ENCODE measurements around the gene STOM. TPM values are rescaled to one million over a fixed set of nuclear protein-coding genes. Genes with fewer than 3 reads are reported as not detected.
"Not testable (repeated sequence)": the region's sequence is repeated elsewhere in the genome, so short reads cannot be mapped to it uniquely, and the experiment has no call there.

Gene STOM
- total RNA-seq, 1 experiment from 2014 or later: 7.6 TPM

DNA sequence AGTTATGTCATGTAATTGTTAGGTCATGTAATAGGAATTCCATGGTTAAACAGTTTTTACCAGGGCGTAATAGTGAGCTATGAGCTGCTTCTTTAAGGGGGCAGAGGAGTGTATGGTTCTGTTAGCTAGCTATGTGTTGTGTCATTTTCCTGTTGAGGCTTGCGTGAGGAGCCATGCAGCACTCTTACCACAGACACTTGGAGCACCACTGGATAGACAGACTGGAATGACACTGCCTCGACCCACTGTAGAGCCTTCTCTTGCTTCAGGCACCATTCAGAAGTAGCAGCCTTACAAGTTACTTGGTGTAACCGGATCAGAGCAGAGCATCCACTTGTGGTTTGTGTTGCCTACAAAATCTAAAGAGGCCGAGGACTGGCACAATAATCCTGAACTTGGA, 28.3 kb upstream of the STOM start:
- DNase-seq: no peak
- BruUV-seq (replicated peaks): no TSS peak
- Histone ChIP-seq H3K27me3 (ENCODE audit: insufficient read depth, low read depth) (no peaks in the 10 kb centered on the region), H3K4me1 (replicated peaks; ENCODE audit: insufficient read depth) (no peaks in the 10 kb centered on the region), H2AFZ (no peak overlapping the region), H3K36me3 (ENCODE audit: low read depth) (no peaks in the 10 kb centered on the region), H3K4me2 (no peak overlapping the region), H3K4me3 (no peak overlapping the region), H3F3A (ENCODE audit: insufficient read depth, low read depth) (no peaks in the 10 kb centered on the region), H3K9me3 (ENCODE audit: insufficient read depth, low read depth) (no peaks in the 10 kb centered on the region), H3K9me2 (ENCODE audit: insufficient read depth) (no peaks in the 10 kb centered on the region), H4K20me1 (ENCODE audit: insufficient read depth) (no peaks in the 10 kb centered on the region), H3K27ac (no peak overlapping the region), H3K79me2 (ENCODE audit: low read depth) (no peaks in the 10 kb centered on the region)
- TF ChIP-seq, protein P1, sequence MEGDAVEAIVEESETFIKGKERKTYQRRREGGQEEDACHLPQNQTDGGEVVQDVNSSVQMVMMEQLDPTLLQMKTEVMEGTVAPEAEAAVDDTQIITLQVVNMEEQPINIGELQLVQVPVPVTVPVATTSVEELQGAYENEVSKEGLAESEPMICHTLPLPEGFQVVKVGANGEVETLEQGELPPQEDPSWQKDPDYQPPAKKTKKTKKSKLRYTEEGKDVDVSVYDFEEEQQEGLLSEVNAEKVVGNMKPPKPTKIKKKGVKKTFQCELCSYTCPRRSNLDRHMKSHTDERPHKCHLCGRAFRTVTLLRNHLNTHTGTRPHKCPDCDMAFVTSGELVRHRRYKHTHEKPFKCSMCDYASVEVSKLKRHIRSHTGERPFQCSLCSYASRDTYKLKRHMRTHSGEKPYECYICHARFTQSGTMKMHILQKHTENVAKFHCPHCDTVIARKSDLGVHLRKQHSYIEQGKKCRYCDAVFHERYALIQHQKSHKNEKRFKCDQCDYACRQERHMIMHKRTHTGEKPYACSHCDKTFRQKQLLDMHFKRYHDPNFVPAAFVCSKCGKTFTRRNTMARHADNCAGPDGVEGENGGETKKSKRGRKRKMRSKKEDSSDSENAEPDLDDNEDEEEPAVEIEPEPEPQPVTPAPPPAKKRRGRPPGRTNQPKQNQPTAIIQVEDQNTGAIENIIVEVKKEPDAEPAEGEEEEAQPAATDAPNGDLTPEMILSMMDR (conservative IDR thresholded peaks at IDR 0.05): no peak
- no peak for TF ChIP-seq EZH2 (IDR thresholded peaks at IDR 0.05; ENCODE audit: low read depth)
- intact Hi-C loops (cut with micrococcal nuclease; ENCODE audit: unreplicated experiment): no loop called here
- ChIA-PET POLR2A (ENCODE audit: unreplicated experiment) (no interaction called here), CTCF (interaction anchor here (0.7 kb wide), 2 partner anchors 40 to 414 kb away, joined by 3 to 4 read pairs; no protein-coding TSS in a partner anchor)

DNA sequence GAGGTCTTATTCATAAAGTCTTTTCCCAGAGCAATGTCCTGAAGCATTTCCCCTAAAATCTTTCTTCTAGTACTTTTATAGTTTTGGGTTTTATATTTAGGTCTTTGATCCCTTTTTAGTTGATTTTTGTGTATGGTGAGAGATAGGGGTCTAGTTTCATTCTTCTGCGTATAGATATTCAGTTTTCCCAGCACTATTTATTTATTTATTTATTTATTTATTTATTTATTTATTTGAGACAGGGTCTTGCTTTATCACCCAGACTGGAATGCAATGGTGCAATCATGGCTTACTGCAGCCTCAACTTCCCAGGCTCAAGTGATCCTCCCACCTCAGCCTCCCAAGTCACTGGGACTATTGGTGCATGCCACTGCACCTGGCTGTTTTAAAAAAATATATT, 27.2 kb upstream of the STOM start:
- intact Hi-C loops (cut with micrococcal nuclease; ENCODE audit: unreplicated experiment); H3K27ac ChIP-seq; H3K4me1 ChIP-seq (replicated peaks; ENCODE audit: insufficient read depth); H3F3A ChIP-seq (ENCODE audit: insufficient read depth, low read depth); H4K20me1 ChIP-seq (ENCODE audit: insufficient read depth); POLR2A ChIA-PET (ENCODE audit: unreplicated experiment); H3K9me2 ChIP-seq (ENCODE audit: insufficient read depth); H3K9me3 ChIP-seq (ENCODE audit: insufficient read depth, low read depth); H3K27me3 ChIP-seq (ENCODE audit: insufficient read depth, low read depth); H3K4me2 ChIP-seq; H3K4me3 ChIP-seq; CTCF ChIA-PET; BruUV-seq (replicated peaks); H3K79me2 ChIP-seq (ENCODE audit: low read depth); H3K36me3 ChIP-seq (ENCODE audit: low read depth); H2AFZ ChIP-seq; DNase-seq: not testable (repeated sequence)

DNA sequence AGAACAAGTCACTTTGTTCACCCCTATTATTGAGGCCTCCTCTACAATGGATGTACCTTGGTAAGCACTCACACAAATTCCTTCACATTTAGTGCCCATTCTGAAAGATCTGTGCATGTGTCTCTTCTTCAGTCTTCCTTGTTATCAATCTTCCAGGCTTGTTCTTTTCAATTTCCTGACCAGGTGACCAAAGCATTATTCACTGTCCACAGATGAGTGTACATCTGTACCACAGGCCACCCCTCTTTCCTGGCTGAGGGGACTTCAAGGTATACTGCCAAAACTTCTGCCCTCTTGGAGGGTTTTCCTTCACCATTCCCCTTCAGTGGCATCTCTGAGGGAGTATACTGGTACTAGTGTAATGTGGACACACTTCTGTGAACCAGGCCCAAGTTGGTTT, 25.5 kb upstream of the STOM start:
- Histone ChIP-seq H3K27me3 (ENCODE audit: insufficient read depth, low read depth) (no peaks in the 10 kb centered on the region), H3K27ac (no peak overlapping the region), H3K4me1 (replicated peaks; ENCODE audit: insufficient read depth) (no peaks in the 10 kb centered on the region), H4K20me1 (ENCODE audit: insufficient read depth) (no peaks in the 10 kb centered on the region), H2AFZ (no peak overlapping the region), H3F3A (ENCODE audit: insufficient read depth, low read depth) (no peaks in the 10 kb centered on the region), H3K36me3 (ENCODE audit: low read depth) (no peaks in the 10 kb centered on the region), H3K79me2 (ENCODE audit: low read depth) (no peaks in the 10 kb centered on the region), H3K4me2 (no peak overlapping the region), H3K9me2 (ENCODE audit: insufficient read depth) (no peaks in the 10 kb centered on the region), H3K9me3 (ENCODE audit: insufficient read depth, low read depth) (no peaks in the 10 kb centered on the region), H3K4me3 (no peak overlapping the region)
- intact Hi-C loops (cut with micrococcal nuclease; ENCODE audit: unreplicated experiment): no loop called here
- ChIA-PET POLR2A (ENCODE audit: unreplicated experiment) (no interaction called here), CTCF (no interaction called here)
- TF ChIP-seq, protein P1 (conservative IDR thresholded peaks at IDR 0.05): no peak
- TF ChIP-seq EZH2 (IDR thresholded peaks at IDR 0.05; ENCODE audit: low read depth): no peak
- BruUV-seq (replicated peaks): no TSS peak
- no peak for DNase-seq

DNA sequence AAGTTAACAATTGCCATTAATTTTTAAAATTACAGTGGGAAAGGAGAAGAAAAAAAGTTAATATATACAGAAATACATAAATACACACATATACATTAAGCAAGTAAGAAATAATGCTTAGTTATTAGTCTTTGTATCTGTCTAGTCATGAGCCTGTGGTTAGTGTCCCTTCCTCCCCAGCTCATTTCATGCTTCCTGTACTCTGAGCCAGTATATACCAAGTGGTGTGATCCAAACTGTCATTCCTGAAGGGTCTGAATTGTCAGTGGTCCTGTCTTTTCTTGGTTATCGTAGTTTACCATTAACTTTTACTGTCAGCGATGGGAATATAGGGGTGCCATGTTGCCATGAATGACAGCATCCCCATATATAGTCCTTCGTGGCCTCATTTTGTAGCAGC, 24.2 kb upstream of the STOM start:
- no peaks in the 10 kb centered on the region for H4K20me1 ChIP-seq (ENCODE audit: insufficient read depth)
- H2AFZ ChIP-seq: no peak overlapping the region
- no peak overlapping the region for H3K27ac ChIP-seq
- no peaks in the 10 kb centered on the region for H3K4me1 ChIP-seq (replicated peaks; ENCODE audit: insufficient read depth)
- ChIA-PET CTCF (interaction anchor here (0.6 to 1.4 kb wide), 2 partner anchors 74 to 140 kb away, joined by 3 to 6 read pairs; no protein-coding TSS in a partner anchor), POLR2A (ENCODE audit: unreplicated experiment) (interaction anchor here (0.7 kb wide), 1 partner anchor 898 kb away, joined by 3 read pairs; no protein-coding TSS in a partner anchor)
- no peaks in the 10 kb centered on the region for H3K79me2 ChIP-seq (ENCODE audit: low read depth)
- H3K9me2 ChIP-seq (ENCODE audit: insufficient read depth): no peaks in the 10 kb centered on the region
- no peaks in the 10 kb centered on the region for H3F3A ChIP-seq (ENCODE audit: insufficient read depth, low read depth)
- no peak overlapping the region for H3K4me3 ChIP-seq
- DNase-seq: no peak
- no peaks in the 10 kb centered on the region for H3K9me3 ChIP-seq (ENCODE audit: insufficient read depth, low read depth)
- TF ChIP-seq, protein P1 (conservative IDR thresholded peaks at IDR 0.05): no peak
- TF ChIP-seq EZH2 (IDR thresholded peaks at IDR 0.05; ENCODE audit: low read depth): no peak
- no peak overlapping the region for H3K4me2 ChIP-seq
- no TSS peak for BruUV-seq (replicated peaks)
- H3K27me3 ChIP-seq (ENCODE audit: insufficient read depth, low read depth): no peaks in the 10 kb centered on the region
- intact Hi-C loops (cut with micrococcal nuclease; ENCODE audit: unreplicated experiment): no loop called here
- H3K36me3 ChIP-seq (ENCODE audit: low read depth): no peaks in the 10 kb centered on the region
